Endothelial cell of umbilical vein (primary cell): ENCODE data around the gene HTR2B. TPM values are rescaled to one million over a fixed set of nuclear protein-coding genes. Genes with fewer than 3 reads are reported as not detected.
A peak's percentile ranks its signal among the peaks of the same experiment; 100 is the strongest.
"Not testable (repeated sequence)": the region's sequence is repeated elsewhere in the genome, so short reads cannot be mapped to it uniquely, and the experiment has no call there.

Experiments used
- BruUV-seq: library from RNA; stranded (reverse); fragments of 400-500 nt; replicated peaks from 2 replicates; lab custom pipeline; 2021; lab: Mats Ljungman, UMichigan
- CTCF ChIA-PET: fragments of 300-600, 350-600 bp; sonication (Branson Sonifier 250); formaldehyde crosslinking; loops from one replicate; lab custom pipeline; 2021; ENCODE audit warnings: antibody characterized with exemption, inconsistent platforms; lab: Charles Lee
- POLR2A ChIA-PET: fragments of 300-600, 350-600 bp; sonication (Branson Sonifier 250); formaldehyde crosslinking; loops from one replicate; lab custom pipeline; 2021; ENCODE audit warnings: antibody characterized with exemption, inconsistent platforms; lab: Charles Lee
- DNase-seq: peaks from one replicate; pipeline ENCODE4 v3.0.0-alpha.2; 2011; ENCODE audit warnings: low read depth, low spot score
- FAIRE-seq: peaks from 2 replicates; lab custom pipeline; 2011; peaks lifted over from hg19 to GRCh38; lab: Jason Lieb, UNC
- H2AFZ ChIP-seq: 2 replicates; pipeline ENCODE4 v1.6.0; 2012; ENCODE audit warnings: low read depth, low read length, control low read depth, inconsistent platforms
- H3K27ac ChIP-seq: 2 replicates; pipeline ENCODE4 v1.5.1; 2011; ENCODE audit warnings: low read depth, mild to moderate bottlenecking, control low read depth, low read length, moderate library complexity; ENCODE audit not compliant: insufficient read depth
- H3K27me3 ChIP-seq, 2 experiments: 2 replicates each; pipeline versions ENCODE4 v1.6.0 to v1.6.1; 2011; ENCODE audit warnings: low read length in 2 of 2, mixed read lengths in 1 of 2; ENCODE audit not compliant: control insufficient read depth in 2 of 2, insufficient read depth in 2 of 2
- H3K36me3 ChIP-seq, 2 experiments: 2 replicates in 1 of 2; 3 replicates in 1 of 2; pipeline ENCODE4 v1.5.1; 2011; ENCODE audit warnings: low read length in 2 of 2, mild to moderate bottlenecking in 1 of 2, moderate library complexity in 1 of 2; ENCODE audit not compliant: control insufficient read depth in 2 of 2, insufficient read depth in 2 of 2; ENCODE audit errors: extremely low read depth in 1 of 2
- H3K4me1 ChIP-seq: 3 replicates; pipeline ENCODE4 v1.5.1; 2011; ENCODE audit warnings: mild to moderate bottlenecking, low read length; ENCODE audit not compliant: control insufficient read depth, insufficient read depth; ENCODE audit errors: extremely low read depth
- H3K4me2 ChIP-seq: 2 replicates; pipeline ENCODE4 v1.6.1; 2011; ENCODE audit warnings: low read length, control low read depth, mixed read lengths; ENCODE audit not compliant: insufficient read depth
- H3K4me3 ChIP-seq, 3 experiments: fragments of 200-600 bp in 1 of 3; sonication (generic), shearing (Covaris generic) in 1 of 3; replicated peaks in 1 of 3; 2 replicates each; pipeline ENCODE4 v1.5.1; 2011 to 2016; ENCODE audit warnings: control low read depth in 3 of 3, low read length in 3 of 3, mild to moderate bottlenecking in 2 of 3, inconsistent platforms in 1 of 3, low read depth in 1 of 3, moderate library complexity in 1 of 3; ENCODE audit not compliant: insufficient read depth in 1 of 3
- H3K79me2 ChIP-seq: 2 replicates; pipeline ENCODE4 v1.6.0; 2012; ENCODE audit warnings: low read length, inconsistent platforms; ENCODE audit not compliant: control insufficient read depth, insufficient read depth
- H3K9ac ChIP-seq: replicated peaks from 2 replicates; pipeline ENCODE3; 2011; ENCODE audit warnings: low read length, control low read depth; ENCODE audit not compliant: insufficient read depth; ENCODE audit errors: extremely low read depth
- H3K9me1 ChIP-seq: replicated peaks from 3 replicates; pipeline ENCODE4 v1.6.0; 2011; ENCODE audit warnings: mild to moderate bottlenecking, low read length; ENCODE audit not compliant: control insufficient read depth, insufficient read depth; ENCODE audit errors: extremely low read depth
- H3K9me3 ChIP-seq: replicated peaks from 2 replicates; pipeline ENCODE4 v1.5.1; 2012; ENCODE audit warnings: low read length, inconsistent platforms; ENCODE audit not compliant: control insufficient read depth, insufficient read depth
- H4K20me1 ChIP-seq: replicated peaks from 2 replicates; pipeline ENCODE3; 2011; ENCODE audit warnings: mild to moderate bottlenecking, low read length; ENCODE audit not compliant: control insufficient read depth, insufficient read depth; ENCODE audit errors: extremely low read depth
- CTCF ChIP-seq, 2 donors: IDR thresholded peaks; 1 replicate in 1 of 2; 2 replicates in 1 of 2; pipeline ENCODE4 v1.5.1; 2011; ENCODE audit warnings: low read length in 2 of 2, mild to moderate bottlenecking in 2 of 2, moderate library complexity in 2 of 2, control low read depth in 1 of 2, inconsistent platforms in 1 of 2, low read depth in 1 of 2; ENCODE audit not compliant: insufficient read depth in 1 of 2; ENCODE audit errors: extremely low read depth in 1 of 2
- EZH2 ChIP-seq: IDR thresholded peaks from 2 replicates; pipeline ENCODE4 v1.6.1; 2012; ENCODE audit warnings: borderline replicate concordance, low read depth, mild to moderate bottlenecking, moderate library complexity, low read length, inconsistent platforms; ENCODE audit not compliant: severe bottlenecking
- FOS ChIP-seq: IDR thresholded peaks from 2 replicates; pipeline ENCODE4 v1.6.1; 2011; ENCODE audit warnings: mild to moderate bottlenecking, low read length, moderate library complexity, borderline replicate concordance; ENCODE audit not compliant: insufficient read depth
- GATA2 ChIP-seq: IDR thresholded peaks from 2 replicates; pipeline ENCODE4 v1.7.0; 2011; ENCODE audit warnings: low read depth, mild to moderate bottlenecking, moderate library complexity, mixed read lengths, low read length; ENCODE audit not compliant: insufficient read length, insufficient read depth
- JUN ChIP-seq: IDR thresholded peaks from 2 replicates; pipeline ENCODE4 v1.6.1; 2011; ENCODE audit warnings: borderline replicate concordance, low read depth; ENCODE audit not compliant: insufficient read length, insufficient read depth
- MAX ChIP-seq: IDR thresholded peaks from 2 replicates; pipeline ENCODE4 v1.6.1; 2011; ENCODE audit not compliant: insufficient read depth, insufficient read length
- MYC ChIP-seq: IDR thresholded peaks from one replicate; pipeline ENCODE4 v1.6.1; 2011; ENCODE audit warnings: mild to moderate bottlenecking, low read depth, low read length
- POLR2A ChIP-seq: IDR thresholded peaks from 2 replicates; pipeline ENCODE4 v1.6.1; 2012; ENCODE audit warnings: low read depth, mild to moderate bottlenecking, control low read depth, low read length
- POLR2AphosphoS5 ChIP-seq: IDR thresholded peaks from 2 replicates; pipeline ENCODE4 v1.6.1; 2012; ENCODE audit warnings: low read depth, mild to moderate bottlenecking, control low read depth, low read length, moderate library complexity; ENCODE audit not compliant: insufficient read depth
- dilution Hi-C: fragments of 300-500 bp; cut with MboI; formaldehyde crosslinking; loops from one replicate; pipeline ENCODE4 v1.15.0; 2019; ENCODE audit warnings: low sequenced_read_pairs; ENCODE audit not compliant: extremely low pct_ligation_motif_present
- intact Hi-C: fragments of 100-400 bp; cut with micrococcal nuclease; formaldehyde crosslinking; loops from one replicate; pipeline ENCODE4 v1.10.0; 2022
- polyA plus RNA-seq, 4 experiments: library from polyadenylated mRNA; depleted of rRNA in 3 of 4; stranded (reverse) in 3 of 4; unstranded in 1 of 4; fragments of >200 nt; gene quantifications; 2 replicates each; pipeline versions ENCODE4 v1.2.1 to v1.2.3, GENCODE V29; 2011 to 2012; ENCODE audit warnings: missing spikeins in 1 of 4
- total RNA-seq: library from RNA; stranded (reverse); gene quantifications from 2 replicates; pipeline ENCODE4 v1.2.3, GENCODE V29; 2021

Gene HTR2B
- total and polyA plus RNA-seq, 2 donors (not counting 3 experiments of a cell fraction or from before 2014, with no cell fraction given) = 0.88 to 0.93 TPM

- Histone ChIP-seq H3K9ac (no peak overlapping the region), H4K20me1 (no peaks in the 10 kb centered on the region), H3K4me2 (peak overlapping the region; percentile 25), H3K27me3 (no peaks in the 10 kb centered on the region), H2AFZ (no peak overlapping the region), H3K4me1 (peaks cover 19% of the 10 kb centered on the region), H3K27ac (peak overlapping the region; percentile 43), H3K9me1 (no peaks in the 10 kb centered on the region), H3K9me3 (no peaks in the 10 kb centered on the region), H3K4me3 (no peak overlapping the region), H3K36me3 (peaks cover 5 to 42% of the 10 kb centered on the region in 2 experiments), H3K79me2 (peaks cover 17% of the 10 kb centered on the region)
- BruUV-seq = no TSS peak
- no peak for FAIRE-seq
- intact Hi-C loops (no loop called here), dilution Hi-C loops (no loop called here)
- DNase-seq = peak; percentile 72
- no peak for TF ChIP-seq CTCF (IDR thresholded peaks at IDR 0.05; ENCODE audit: extremely low read depth in 1 of 2, insufficient read depth in 1 of 2, low read depth in 1 of 2, low read length in 2 of 2)
- no peak for TF ChIP-seq MYC
- TF ChIP-seq FOS = peak; percentile 85
- TF ChIP-seq MAX = no peak
- TF ChIP-seq GATA2 = peak; percentile 95
- TF ChIP-seq EZH2 = no peak
- no peak for TF ChIP-seq POLR2AphosphoS5
- TF ChIP-seq JUN = peak; percentile 57
- no peak for TF ChIP-seq POLR2A
- ChIA-PET POLR2A (no interaction called here), CTCF (interaction anchor here (1.0 to 1.8 kb wide), 5 partner anchors 10 to 383 kb away, joined by 3 to 6 read pairs (median 5); partner anchors contain the start of gene PSMD1)
Observed at GRCh38 chr2:231068525-231069222, 56.2 kb downstream of the HTR2B start.

GRCh38 chr2:231067531-231067930 lies 57.3 kb downstream of the HTR2B start:
- Histone ChIP-seq H3K36me3 (peaks cover 12 to 50% of the 10 kb centered on the region in 2 experiments), H3K79me2 (peaks cover 26% of the 10 kb centered on the region), H3K4me1 (peaks cover 19% of the 10 kb centered on the region)
- H3K4me2 ChIP-seq, H4K20me1 ChIP-seq, dilution Hi-C loops, intact Hi-C loops, H3K27ac ChIP-seq, H3K4me3 ChIP-seq, H3K27me3 ChIP-seq, FAIRE-seq, H3K9ac ChIP-seq, H3K9me1 ChIP-seq, BruUV-seq, H2AFZ ChIP-seq, POLR2A ChIA-PET, DNase-seq, H3K9me3 ChIP-seq: not testable (repeated sequence)
- CTCF ChIA-PET = interaction anchor here (1.3 kb wide), 1 partner anchor 416 kb away, joined by 3 read pairs; no protein-coding TSS in a partner anchor
